ENCODE measurements around the gene TBC1D5. TPM values are rescaled to one million over a fixed set of nuclear protein-coding genes. Genes with fewer than 3 reads are reported as not detected.

The TBC1D5 gene
- total and polyA plus RNA-seq, 2 of the 8 experiments (the other 6 are each of a cell fraction or from before 2014, with no cell fraction given): 11.0 to 22.9 TPM

DNA sequence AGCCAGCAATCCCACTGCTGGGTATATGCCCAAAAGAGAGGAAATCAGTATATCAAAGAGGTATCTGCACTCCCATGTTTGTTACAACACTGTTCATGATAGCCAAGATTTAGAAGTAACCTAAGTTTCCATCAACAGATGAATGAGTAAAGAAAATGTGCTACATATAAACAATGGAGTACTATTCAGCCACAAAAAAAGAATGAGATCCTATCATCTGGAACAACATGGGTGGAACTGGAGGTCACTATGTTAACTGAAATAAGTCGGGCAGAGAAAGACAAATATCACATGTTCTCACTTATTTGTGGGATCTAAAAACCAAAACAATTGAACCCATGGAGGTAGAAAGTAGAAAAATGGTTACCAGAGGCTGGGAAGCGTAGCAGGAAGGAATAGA lies 108.2 kb downstream of the TBC1D5 start (continued):
- TF ChIP-seq CTBP2 (IDR thresholded peaks at IDR 0.05; ENCODE audit: borderline replicate concordance, insufficient read depth, insufficient read length, low read length): no peak
- no peak for TF ChIP-seq EP300 (IDR thresholded peaks at IDR 0.05; ENCODE audit: borderline replicate concordance in 1 of 2, low read depth in 2 of 2, low read length in 2 of 2)
- no peak for TF ChIP-seq EGR1 (IDR thresholded peaks at IDR 0.05; ENCODE audit: borderline replicate concordance, low read depth, low read length)
- TF ChIP-seq EZH2 (IDR thresholded peaks at IDR 0.05; ENCODE audit: low read depth, low read length, severe bottlenecking): no peak
- TF ChIP-seq, protein P1, sequence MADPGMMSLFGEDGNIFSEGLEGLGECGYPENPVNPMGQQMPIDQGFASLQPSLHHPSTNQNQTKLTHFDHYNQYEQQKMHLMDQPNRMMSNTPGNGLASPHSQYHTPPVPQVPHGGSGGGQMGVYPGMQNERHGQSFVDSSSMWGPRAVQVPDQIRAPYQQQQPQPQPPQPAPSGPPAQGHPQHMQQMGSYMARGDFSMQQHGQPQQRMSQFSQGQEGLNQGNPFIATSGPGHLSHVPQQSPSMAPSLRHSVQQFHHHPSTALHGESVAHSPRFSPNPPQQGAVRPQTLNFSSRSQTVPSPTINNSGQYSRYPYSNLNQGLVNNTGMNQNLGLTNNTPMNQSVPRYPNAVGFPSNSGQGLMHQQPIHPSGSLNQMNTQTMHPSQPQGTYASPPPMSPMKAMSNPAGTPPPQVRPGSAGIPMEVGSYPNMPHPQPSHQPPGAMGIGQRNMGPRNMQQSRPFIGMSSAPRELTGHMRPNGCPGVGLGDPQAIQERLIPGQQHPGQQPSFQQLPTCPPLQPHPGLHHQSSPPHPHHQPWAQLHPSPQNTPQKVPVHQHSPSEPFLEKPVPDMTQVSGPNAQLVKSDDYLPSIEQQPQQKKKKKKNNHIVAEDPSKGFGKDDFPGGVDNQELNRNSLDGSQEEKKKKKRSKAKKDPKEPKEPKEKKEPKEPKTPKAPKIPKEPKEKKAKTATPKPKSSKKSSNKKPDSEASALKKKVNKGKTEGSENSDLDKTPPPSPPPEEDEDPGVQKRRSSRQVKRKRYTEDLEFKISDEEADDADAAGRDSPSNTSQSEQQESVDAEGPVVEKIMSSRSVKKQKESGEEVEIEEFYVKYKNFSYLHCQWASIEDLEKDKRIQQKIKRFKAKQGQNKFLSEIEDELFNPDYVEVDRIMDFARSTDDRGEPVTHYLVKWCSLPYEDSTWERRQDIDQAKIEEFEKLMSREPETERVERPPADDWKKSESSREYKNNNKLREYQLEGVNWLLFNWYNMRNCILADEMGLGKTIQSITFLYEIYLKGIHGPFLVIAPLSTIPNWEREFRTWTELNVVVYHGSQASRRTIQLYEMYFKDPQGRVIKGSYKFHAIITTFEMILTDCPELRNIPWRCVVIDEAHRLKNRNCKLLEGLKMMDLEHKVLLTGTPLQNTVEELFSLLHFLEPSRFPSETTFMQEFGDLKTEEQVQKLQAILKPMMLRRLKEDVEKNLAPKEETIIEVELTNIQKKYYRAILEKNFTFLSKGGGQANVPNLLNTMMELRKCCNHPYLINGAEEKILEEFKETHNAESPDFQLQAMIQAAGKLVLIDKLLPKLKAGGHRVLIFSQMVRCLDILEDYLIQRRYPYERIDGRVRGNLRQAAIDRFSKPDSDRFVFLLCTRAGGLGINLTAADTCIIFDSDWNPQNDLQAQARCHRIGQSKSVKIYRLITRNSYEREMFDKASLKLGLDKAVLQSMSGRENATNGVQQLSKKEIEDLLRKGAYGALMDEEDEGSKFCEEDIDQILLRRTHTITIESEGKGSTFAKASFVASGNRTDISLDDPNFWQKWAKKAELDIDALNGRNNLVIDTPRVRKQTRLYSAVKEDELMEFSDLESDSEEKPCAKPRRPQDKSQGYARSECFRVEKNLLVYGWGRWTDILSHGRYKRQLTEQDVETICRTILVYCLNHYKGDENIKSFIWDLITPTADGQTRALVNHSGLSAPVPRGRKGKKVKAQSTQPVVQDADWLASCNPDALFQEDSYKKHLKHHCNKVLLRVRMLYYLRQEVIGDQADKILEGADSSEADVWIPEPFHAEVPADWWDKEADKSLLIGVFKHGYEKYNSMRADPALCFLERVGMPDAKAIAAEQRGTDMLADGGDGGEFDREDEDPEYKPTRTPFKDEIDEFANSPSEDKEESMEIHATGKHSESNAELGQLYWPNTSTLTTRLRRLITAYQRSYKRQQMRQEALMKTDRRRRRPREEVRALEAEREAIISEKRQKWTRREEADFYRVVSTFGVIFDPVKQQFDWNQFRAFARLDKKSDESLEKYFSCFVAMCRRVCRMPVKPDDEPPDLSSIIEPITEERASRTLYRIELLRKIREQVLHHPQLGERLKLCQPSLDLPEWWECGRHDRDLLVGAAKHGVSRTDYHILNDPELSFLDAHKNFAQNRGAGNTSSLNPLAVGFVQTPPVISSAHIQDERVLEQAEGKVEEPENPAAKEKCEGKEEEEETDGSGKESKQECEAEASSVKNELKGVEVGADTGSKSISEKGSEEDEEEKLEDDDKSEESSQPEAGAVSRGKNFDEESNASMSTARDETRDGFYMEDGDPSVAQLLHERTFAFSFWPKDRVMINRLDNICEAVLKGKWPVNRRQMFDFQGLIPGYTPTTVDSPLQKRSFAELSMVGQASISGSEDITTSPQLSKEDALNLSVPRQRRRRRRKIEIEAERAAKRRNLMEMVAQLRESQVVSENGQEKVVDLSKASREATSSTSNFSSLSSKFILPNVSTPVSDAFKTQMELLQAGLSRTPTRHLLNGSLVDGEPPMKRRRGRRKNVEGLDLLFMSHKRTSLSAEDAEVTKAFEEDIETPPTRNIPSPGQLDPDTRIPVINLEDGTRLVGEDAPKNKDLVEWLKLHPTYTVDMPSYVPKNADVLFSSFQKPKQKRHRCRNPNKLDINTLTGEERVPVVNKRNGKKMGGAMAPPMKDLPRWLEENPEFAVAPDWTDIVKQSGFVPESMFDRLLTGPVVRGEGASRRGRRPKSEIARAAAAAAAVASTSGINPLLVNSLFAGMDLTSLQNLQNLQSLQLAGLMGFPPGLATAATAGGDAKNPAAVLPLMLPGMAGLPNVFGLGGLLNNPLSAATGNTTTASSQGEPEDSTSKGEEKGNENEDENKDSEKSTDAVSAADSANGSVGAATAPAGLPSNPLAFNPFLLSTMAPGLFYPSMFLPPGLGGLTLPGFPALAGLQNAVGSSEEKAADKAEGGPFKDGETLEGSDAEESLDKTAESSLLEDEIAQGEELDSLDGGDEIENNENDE (IDR thresholded peaks at IDR 0.05; ENCODE audit: insufficient replicate concordance, low read length): no peak
- TF ChIP-seq GTF2F1 (IDR thresholded peaks at IDR 0.05; ENCODE audit: borderline replicate concordance, low read depth, low read length): no peak
